AG09319 (cell line): ENCODE results near the gene BBS9.
"Not testable (repeated sequence)": the region's sequence is repeated elsewhere in the genome, so short reads cannot be mapped to it uniquely, and the experiment has no call there.

Experiments used
- DNase-seq: peaks from one replicate; pipeline ENCODE4 v3.0.0-alpha.2; 2010; ENCODE audit warnings: low read depth; ENCODE audit errors: extremely low read depth
- CTCF ChIP-seq: IDR thresholded peaks from 2 replicates; pipeline ENCODE4 v1.5.1; 2011; ENCODE audit warnings: low read depth, mild to moderate bottlenecking, inconsistent platforms, low read length, moderate library complexity

BBS9 gene

GRCh38 chr7:33243319-33243881, 114.0 kb downstream of the BBS9 start:
- peak; percentile 67 for TF ChIP-seq CTCF
- DNase-seq, result peak; percentile 32

GRCh38 chr7:33248671-33249070, 119.3 kb downstream of the BBS9 start:
- no peak for TF ChIP-seq CTCF
- no peak for DNase-seq

- DNase-seq, result peak; percentile 83
- no peak for TF ChIP-seq CTCF
These were observed 121.1 kb downstream of the BBS9 start for GRCh38 chr7:33250421-33250871.

GRCh38 chr7:33251301-33251700, 121.9 kb downstream of the BBS9 start:
- TF ChIP-seq CTCF, result no peak
- no peak for DNase-seq

- no peak for DNase-seq
- TF ChIP-seq CTCF, result no peak
These were observed 129.2 kb downstream of the BBS9 start for GRCh38 chr7:33258491-33258951.

GRCh38 chr7:33261585-33261984, 132.2 kb downstream of the BBS9 start:
- TF ChIP-seq CTCF, result no peak
- DNase-seq, result no peak

- TF ChIP-seq CTCF, result no peak
- no peak for DNase-seq
These were observed 133.1 kb downstream of the BBS9 start for GRCh38 chr7:33262476-33262875.

- not testable (repeated sequence) for DNase-seq
These were observed 142.5 kb downstream of the BBS9 start for GRCh38 chr7:33271839-33272371.
